Measurements from ENCODE around the gene DBI. TPM values are rescaled to one million over a fixed set of nuclear protein-coding genes. Genes with fewer than 3 reads are reported as not detected.
"Not testable (repeated sequence)": the region's sequence is repeated elsewhere in the genome, so short reads cannot be mapped to it uniquely, and the experiment has no call there.

Gene DBI
- polyA plus RNA-seq, 1 donor from 2014 or later: 110 TPM

- Histone ChIP-seq H3K27ac (ENCODE audit: low read length) (no peak overlapping the region), H3K9me3 (ENCODE audit: low read length) (no peaks in the 10 kb centered on the region), H3K36me3 (ENCODE audit: insufficient read depth, low read length) (no peaks in the 10 kb centered on the region), H3F3A (ENCODE audit: insufficient read depth, low read length, poor library complexity, severe bottlenecking) (no peaks in the 10 kb centered on the region), H4K20me1 (ENCODE audit: insufficient read depth) (no peaks in the 10 kb centered on the region), H3K79me2 (replicated peaks; ENCODE audit: insufficient read depth, low read length) (no peaks in the 10 kb centered on the region), H3K4me2 (ENCODE audit: low read length) (no peak overlapping the region), H3K9ac (ENCODE audit: low read length) (no peak overlapping the region), H3K27me3 (ENCODE audit: insufficient read depth, low read depth, low read length) (no peaks in the 10 kb centered on the region), H3K4me3 (ENCODE audit: low read length) (no peak overlapping the region), H2AFZ (ENCODE audit: low read depth, low read length) (no peak overlapping the region), H3K9me2 (ENCODE audit: insufficient read depth, low read length) (no peaks in the 10 kb centered on the region)
- TF ChIP-seq RAD21 (conservative IDR thresholded peaks at IDR 0.05) (no peak), SMC3 (conservative IDR thresholded peaks at IDR 0.05; ENCODE audit: poor library complexity) (no peak), EP300 (conservative IDR thresholded peaks at IDR 0.05; ENCODE audit: poor library complexity, severe bottlenecking) (no peak), POLR2AphosphoS5 (IDR thresholded peaks at IDR 0.05) (no peak), TAF1 (IDR thresholded peaks at IDR 0.05; ENCODE audit: low read depth) (no peak), EZH2 (IDR thresholded peaks at IDR 0.05; ENCODE audit: borderline replicate concordance, insufficient read depth, low read length, poor library complexity, severe bottlenecking) (no peak), CTCF (IDR thresholded peaks at IDR 0.05; ENCODE audit: poor library complexity, severe bottlenecking) (no peak), MXI1 (conservative IDR thresholded peaks at IDR 0.05; ENCODE audit: poor library complexity, severe bottlenecking) (no peak)
- TF ChIP-seq, protein P1, sequence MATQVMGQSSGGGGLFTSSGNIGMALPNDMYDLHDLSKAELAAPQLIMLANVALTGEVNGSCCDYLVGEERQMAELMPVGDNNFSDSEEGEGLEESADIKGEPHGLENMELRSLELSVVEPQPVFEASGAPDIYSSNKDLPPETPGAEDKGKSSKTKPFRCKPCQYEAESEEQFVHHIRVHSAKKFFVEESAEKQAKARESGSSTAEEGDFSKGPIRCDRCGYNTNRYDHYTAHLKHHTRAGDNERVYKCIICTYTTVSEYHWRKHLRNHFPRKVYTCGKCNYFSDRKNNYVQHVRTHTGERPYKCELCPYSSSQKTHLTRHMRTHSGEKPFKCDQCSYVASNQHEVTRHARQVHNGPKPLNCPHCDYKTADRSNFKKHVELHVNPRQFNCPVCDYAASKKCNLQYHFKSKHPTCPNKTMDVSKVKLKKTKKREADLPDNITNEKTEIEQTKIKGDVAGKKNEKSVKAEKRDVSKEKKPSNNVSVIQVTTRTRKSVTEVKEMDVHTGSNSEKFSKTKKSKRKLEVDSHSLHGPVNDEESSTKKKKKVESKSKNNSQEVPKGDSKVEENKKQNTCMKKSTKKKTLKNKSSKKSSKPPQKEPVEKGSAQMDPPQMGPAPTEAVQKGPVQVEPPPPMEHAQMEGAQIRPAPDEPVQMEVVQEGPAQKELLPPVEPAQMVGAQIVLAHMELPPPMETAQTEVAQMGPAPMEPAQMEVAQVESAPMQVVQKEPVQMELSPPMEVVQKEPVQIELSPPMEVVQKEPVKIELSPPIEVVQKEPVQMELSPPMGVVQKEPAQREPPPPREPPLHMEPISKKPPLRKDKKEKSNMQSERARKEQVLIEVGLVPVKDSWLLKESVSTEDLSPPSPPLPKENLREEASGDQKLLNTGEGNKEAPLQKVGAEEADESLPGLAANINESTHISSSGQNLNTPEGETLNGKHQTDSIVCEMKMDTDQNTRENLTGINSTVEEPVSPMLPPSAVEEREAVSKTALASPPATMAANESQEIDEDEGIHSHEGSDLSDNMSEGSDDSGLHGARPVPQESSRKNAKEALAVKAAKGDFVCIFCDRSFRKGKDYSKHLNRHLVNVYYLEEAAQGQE (IDR thresholded peaks at IDR 0.05; ENCODE audit: borderline replicate concordance): no peak
Observed at GRCh38 chr2:119402645-119403560, 36.1 kb downstream of the DBI start.

- not testable (repeated sequence) for H2AFZ ChIP-seq (ENCODE audit: low read depth, low read length); H3K4me3 ChIP-seq (ENCODE audit: low read length); H3K4me2 ChIP-seq (ENCODE audit: low read length); H3K9me2 ChIP-seq (ENCODE audit: insufficient read depth, low read length); H3K36me3 ChIP-seq (ENCODE audit: insufficient read depth, low read length); H4K20me1 ChIP-seq (ENCODE audit: insufficient read depth); H3K79me2 ChIP-seq (replicated peaks; ENCODE audit: insufficient read depth, low read length); H3F3A ChIP-seq (ENCODE audit: insufficient read depth, low read length, poor library complexity, severe bottlenecking); H3K9ac ChIP-seq (ENCODE audit: low read length); H3K27me3 ChIP-seq (ENCODE audit: insufficient read depth, low read depth, low read length); H3K9me3 ChIP-seq (ENCODE audit: low read length); H3K27ac ChIP-seq (ENCODE audit: low read length)
Observed at GRCh38 chr2:119403618-119404017, 36.8 kb downstream of the DBI start.
